Measurements from ENCODE around the gene CAP2.

CAP2 gene

GRCh38 chr6:17473554-17473953, 80.2 kb downstream of the CAP2 start:
- DNase-seq = peak in 1 of 56 donors; percentile 1

GRCh38 chr6:17474289-17474688, 80.9 kb downstream of the CAP2 start:
- DNase-seq = no peak

GRCh38 chr6:17475606-17476244, 82.3 kb downstream of the CAP2 start:
- no peak for DNase-seq

GRCh38 chr6:17476511-17476910, 83.1 kb downstream of the CAP2 start:
- DNase-seq = no peak

GRCh38 chr6:17477356-17477755, 84.0 kb downstream of the CAP2 start:
- no peak for DNase-seq

- DNase-seq = no peak
These were observed 85.0 kb downstream of the CAP2 start for GRCh38 chr6:17478223-17478907.

- DNase-seq = no peak
These were observed 85.6 kb downstream of the CAP2 start for GRCh38 chr6:17478946-17479345.

GRCh38 chr6:17480476-17480875, 87.1 kb downstream of the CAP2 start:
- no peak for DNase-seq

- DNase-seq = no peak
These were observed 89.3 kb downstream of the CAP2 start for GRCh38 chr6:17482711-17483110.

GRCh38 chr6:17483391-17484016, 90.1 kb downstream of the CAP2 start:
- DNase-seq = no peak

- no peak for DNase-seq
These were observed 90.9 kb downstream of the CAP2 start for GRCh38 chr6:17484201-17484849.

GRCh38 chr6:17485181-17485580, 91.8 kb downstream of the CAP2 start:
- no peak for DNase-seq

GRCh38 chr6:17485946-17486345, 92.6 kb downstream of the CAP2 start:
- DNase-seq = no peak

- no peak for DNase-seq
These were observed 93.3 kb downstream of the CAP2 start for GRCh38 chr6:17486680-17487079.

- no peak for DNase-seq
These were observed 97.3 kb downstream of the CAP2 start for GRCh38 chr6:17490724-17491123.

- DNase-seq = no peak
These were observed 98.2 kb downstream of the CAP2 start for GRCh38 chr6:17491416-17492142.

- DNase-seq = no peak
These were observed 99.0 kb downstream of the CAP2 start for GRCh38 chr6:17492350-17492749.

GRCh38 chr6:17493286-17493685, 99.9 kb downstream of the CAP2 start:
- DNase-seq = no peak

- no peak for DNase-seq
These were observed 100.8 kb downstream of the CAP2 start for GRCh38 chr6:17494177-17494576.

GRCh38 chr6:17494919-17495318, 101.5 kb downstream of the CAP2 start:
- no peak for DNase-seq

GRCh38 chr6:17497535-17498095, 104.2 kb downstream of the CAP2 start:
- DNase-seq = no peak

Data from nucleus accumbens (tissue), 56 donors.